HCT116 (cell line): Measurements from ENCODE around the gene CDH23.

Experiments used
- CBX3 ChIP-seq: IDR thresholded peaks from 2 replicates; pipeline ENCODE4 v1.6.1; 2012; ENCODE audit warnings: low read depth
- CEBPB ChIP-seq: IDR thresholded peaks from 2 replicates; pipeline ENCODE4 v1.6.1; 2012; ENCODE audit warnings: low read depth
- EGR1 ChIP-seq: IDR thresholded peaks from 2 replicates; pipeline ENCODE4 v1.6.1; 2012; ENCODE audit warnings: low read depth
- FOSL1 ChIP-seq: IDR thresholded peaks from 2 replicates; pipeline ENCODE4 v1.6.1; 2012; ENCODE audit warnings: low read depth
- POLR2A ChIP-seq: IDR thresholded peaks from 2 replicates; pipeline ENCODE4 v1.7.0; 2011; ENCODE audit warnings: borderline replicate concordance; ENCODE audit not compliant: insufficient read depth, insufficient read length; ENCODE audit errors: extremely low read depth
- POLR2AphosphoS5 ChIP-seq: IDR thresholded peaks from 2 replicates; pipeline ENCODE4 v1.6.1; 2011; ENCODE audit warnings: mild to moderate bottlenecking, low read depth, low read length, moderate library complexity
- SIN3A ChIP-seq: IDR thresholded peaks from 2 replicates; pipeline ENCODE4 v1.6.1; 2012; ENCODE audit warnings: low read depth
- SRF ChIP-seq: IDR thresholded peaks from 2 replicates; pipeline ENCODE4 v1.6.1; 2012; ENCODE audit warnings: low read depth
- ZNF274 ChIP-seq: fragments of 200-500 bp; sonication (Bioruptor generic); IDR thresholded peaks from 2 replicates; pipeline ENCODE4 v1.6.1; 2014; ENCODE audit warnings: mild to moderate bottlenecking, low read depth, low read length, inconsistent platforms
- TF ChIP-seq, protein P1 (sequence below), 3 experiments: fragments of 200-600 bp in 1 of 3; sonication (generic) in 1 of 3; IDR thresholded peaks in 2 of 3; conservative IDR thresholded peaks in 1 of 3; 2 replicates each; pipeline ENCODE4 v1.5.1; 2012 to 2017; ENCODE audit warnings: low read depth in 2 of 3, low read length in 2 of 3, antibody characterized with exemption in 1 of 3, borderline replicate concordance in 1 of 3, control low read depth in 1 of 3, mild to moderate bottlenecking in 1 of 3, mixed read lengths in 1 of 3, mixed run types in 1 of 3, moderate library complexity in 1 of 3; ENCODE audit not compliant: insufficient read depth in 1 of 3
- TF ChIP-seq, protein P2 (sequence below): IDR thresholded peaks from 2 replicates; pipeline ENCODE4 v1.6.1; 2012; ENCODE audit warnings: low read depth

DNA sequence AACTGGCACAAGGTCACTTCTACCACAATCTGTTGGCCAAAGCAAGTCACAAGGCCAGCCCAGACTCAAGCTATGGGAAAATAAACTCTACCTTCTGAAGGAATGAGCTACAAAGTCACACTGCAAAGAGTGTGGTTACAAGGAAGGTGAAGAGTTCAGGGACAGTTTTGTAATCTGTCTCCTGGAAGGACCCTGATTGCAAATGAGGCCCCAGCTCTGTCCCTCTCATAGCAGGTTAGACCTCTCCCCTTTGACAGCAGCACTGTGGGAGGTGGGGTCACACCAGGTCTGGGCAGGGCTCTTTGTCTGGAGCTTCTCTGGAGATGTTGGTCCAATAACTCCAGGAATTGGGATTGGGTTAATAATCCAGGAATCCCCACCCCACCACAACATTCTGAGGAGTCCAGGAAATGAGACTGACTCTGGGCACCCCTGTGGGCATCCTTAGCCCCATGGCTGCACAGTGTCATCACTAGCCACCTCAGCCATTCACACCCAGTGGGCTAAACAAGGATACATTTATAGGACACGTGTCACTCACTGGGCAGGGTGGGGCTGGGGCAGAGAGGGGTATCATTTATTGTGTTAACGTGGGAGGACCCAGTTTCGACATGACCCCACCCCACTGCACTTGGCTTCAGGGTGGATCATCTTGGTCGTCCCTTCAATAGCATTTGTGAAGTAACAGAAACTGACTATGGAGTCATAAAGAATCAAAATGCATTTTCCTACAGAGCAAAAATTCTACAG is 346.5 kb downstream of the CDH23 start:
- TF ChIP-seq CBX3 = no peak
- TF ChIP-seq ZNF274 = no peak
- no peak for TF ChIP-seq EGR1
- TF ChIP-seq, protein P1, sequence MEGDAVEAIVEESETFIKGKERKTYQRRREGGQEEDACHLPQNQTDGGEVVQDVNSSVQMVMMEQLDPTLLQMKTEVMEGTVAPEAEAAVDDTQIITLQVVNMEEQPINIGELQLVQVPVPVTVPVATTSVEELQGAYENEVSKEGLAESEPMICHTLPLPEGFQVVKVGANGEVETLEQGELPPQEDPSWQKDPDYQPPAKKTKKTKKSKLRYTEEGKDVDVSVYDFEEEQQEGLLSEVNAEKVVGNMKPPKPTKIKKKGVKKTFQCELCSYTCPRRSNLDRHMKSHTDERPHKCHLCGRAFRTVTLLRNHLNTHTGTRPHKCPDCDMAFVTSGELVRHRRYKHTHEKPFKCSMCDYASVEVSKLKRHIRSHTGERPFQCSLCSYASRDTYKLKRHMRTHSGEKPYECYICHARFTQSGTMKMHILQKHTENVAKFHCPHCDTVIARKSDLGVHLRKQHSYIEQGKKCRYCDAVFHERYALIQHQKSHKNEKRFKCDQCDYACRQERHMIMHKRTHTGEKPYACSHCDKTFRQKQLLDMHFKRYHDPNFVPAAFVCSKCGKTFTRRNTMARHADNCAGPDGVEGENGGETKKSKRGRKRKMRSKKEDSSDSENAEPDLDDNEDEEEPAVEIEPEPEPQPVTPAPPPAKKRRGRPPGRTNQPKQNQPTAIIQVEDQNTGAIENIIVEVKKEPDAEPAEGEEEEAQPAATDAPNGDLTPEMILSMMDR (IDR thresholded peaks at IDR 0.05 in 2 of 3, conservative IDR thresholded peaks at IDR 0.05 in 1 of 3; ENCODE audit: borderline replicate concordance in 1 of 3, insufficient read depth in 1 of 3, low read depth in 2 of 3, low read length in 2 of 3) = no peak
- TF ChIP-seq POLR2AphosphoS5 = no peak
- no peak for TF ChIP-seq POLR2A
- TF ChIP-seq CEBPB = no peak
- no peak for TF ChIP-seq FOSL1
- TF ChIP-seq SIN3A = no peak
- no peak for TF ChIP-seq SRF
- TF ChIP-seq, protein P2, sequence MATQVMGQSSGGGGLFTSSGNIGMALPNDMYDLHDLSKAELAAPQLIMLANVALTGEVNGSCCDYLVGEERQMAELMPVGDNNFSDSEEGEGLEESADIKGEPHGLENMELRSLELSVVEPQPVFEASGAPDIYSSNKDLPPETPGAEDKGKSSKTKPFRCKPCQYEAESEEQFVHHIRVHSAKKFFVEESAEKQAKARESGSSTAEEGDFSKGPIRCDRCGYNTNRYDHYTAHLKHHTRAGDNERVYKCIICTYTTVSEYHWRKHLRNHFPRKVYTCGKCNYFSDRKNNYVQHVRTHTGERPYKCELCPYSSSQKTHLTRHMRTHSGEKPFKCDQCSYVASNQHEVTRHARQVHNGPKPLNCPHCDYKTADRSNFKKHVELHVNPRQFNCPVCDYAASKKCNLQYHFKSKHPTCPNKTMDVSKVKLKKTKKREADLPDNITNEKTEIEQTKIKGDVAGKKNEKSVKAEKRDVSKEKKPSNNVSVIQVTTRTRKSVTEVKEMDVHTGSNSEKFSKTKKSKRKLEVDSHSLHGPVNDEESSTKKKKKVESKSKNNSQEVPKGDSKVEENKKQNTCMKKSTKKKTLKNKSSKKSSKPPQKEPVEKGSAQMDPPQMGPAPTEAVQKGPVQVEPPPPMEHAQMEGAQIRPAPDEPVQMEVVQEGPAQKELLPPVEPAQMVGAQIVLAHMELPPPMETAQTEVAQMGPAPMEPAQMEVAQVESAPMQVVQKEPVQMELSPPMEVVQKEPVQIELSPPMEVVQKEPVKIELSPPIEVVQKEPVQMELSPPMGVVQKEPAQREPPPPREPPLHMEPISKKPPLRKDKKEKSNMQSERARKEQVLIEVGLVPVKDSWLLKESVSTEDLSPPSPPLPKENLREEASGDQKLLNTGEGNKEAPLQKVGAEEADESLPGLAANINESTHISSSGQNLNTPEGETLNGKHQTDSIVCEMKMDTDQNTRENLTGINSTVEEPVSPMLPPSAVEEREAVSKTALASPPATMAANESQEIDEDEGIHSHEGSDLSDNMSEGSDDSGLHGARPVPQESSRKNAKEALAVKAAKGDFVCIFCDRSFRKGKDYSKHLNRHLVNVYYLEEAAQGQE = no peak
